Activated CD8-positive, alpha-beta memory T cell treated with anti-CD3 and anti-CD28 coated beads for 48 hours (primary cell): ENCODE measurements around the gene PRR33.

Experiments used
- DNase-seq, 3 experiments: peaks; one replicate each; pipeline ENCODE4 v3.0.0-alpha.2; 2020; ENCODE audit warnings: low read depth in 2 of 3, low spot score in 2 of 3

PRR33 gene

DNA sequence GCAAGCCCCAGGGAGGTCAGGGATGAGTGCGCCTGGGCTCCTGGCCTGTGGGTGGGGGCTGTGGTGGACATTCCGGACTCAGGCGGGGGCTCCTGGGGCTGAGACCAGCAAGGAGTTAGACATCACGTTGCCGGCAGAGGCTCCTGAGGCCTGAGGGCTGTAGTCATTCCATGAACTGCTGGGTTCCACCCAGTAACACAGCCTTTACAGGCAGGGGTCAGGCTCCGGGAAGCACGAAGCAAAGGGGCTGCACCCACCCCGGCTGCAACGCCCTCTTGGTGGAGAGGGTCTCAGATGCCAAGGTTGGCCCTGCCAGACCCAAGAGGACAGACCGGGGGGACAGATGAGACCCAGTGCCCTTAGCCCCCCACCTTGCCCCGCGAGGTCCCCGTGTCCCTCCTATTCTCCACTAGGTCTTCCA lies 36.8 kb upstream of the PRR33 start:
- no peak for DNase-seq

DNA sequence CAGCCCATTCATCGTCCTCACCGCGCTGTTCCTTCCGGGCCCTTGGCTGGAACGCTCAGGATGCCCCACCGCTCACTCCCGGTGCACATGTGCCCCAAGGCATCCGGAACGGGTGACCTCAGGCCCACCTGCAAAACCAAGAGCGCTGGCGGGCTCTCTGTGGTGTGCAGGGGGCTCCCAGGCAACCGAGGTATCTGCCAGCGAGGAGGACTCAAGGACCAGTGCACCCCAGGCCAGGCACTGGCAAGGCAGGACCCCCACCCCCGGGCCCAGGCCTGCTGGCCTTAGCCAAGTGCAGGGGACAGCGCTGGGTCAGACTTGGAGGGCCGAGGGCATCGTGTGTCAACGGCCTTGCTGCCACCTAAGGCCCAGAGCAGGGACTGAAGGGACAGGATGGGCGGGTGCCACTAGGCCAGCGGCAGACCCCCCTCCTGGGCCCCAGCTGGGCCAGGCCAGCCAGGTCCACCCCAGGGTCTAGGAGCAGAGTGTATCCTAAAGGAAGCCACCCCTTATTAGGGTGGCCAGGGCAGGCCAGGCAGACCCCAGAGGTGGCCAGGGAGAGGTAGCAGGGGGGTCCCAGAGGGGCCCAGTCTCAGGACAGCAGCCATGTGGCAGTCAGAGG lies 36.3 kb upstream of the PRR33 start:
- no peak for DNase-seq

DNA sequence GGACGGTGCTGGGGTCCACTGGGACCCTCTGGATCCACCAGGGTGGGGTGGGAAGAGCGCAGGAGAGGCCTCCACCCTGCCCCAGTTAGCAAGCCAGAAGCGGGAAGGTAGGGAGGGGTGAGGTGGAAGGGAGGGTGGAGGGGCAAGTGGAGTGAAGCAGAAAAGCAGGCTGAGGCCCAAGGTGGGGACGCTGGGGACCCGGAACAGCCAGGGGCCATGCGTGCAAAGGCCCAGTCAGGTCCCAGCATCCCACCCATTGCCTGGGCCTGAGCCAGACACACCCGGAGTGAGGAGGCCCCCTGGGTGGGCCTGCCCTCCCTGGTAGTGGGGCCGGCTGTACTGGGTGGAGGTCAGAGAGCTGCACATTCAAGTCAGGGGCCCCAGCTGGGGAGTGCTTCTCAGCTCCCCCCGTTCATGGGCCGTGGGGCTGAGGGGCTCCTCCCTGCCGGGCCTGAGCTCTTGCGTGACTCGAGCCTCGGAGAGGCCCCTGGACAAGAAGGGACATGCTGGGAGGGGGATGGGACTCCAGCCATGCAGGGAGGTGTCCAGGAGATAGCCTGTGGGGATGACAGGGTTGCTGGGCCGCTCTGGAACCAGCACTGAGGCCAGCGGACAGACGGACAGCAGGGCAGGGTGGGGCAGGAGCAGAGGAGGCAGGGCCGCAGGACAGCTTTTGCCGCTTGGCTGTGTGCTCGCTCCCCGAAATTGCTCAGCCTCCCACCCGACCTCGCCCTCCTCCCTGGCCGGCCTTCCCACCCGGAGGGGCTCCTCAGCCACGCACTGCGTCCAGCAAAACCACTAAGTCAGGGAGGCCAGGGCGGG lies 35.5 kb upstream of the PRR33 start:
- no peak for DNase-seq

DNA sequence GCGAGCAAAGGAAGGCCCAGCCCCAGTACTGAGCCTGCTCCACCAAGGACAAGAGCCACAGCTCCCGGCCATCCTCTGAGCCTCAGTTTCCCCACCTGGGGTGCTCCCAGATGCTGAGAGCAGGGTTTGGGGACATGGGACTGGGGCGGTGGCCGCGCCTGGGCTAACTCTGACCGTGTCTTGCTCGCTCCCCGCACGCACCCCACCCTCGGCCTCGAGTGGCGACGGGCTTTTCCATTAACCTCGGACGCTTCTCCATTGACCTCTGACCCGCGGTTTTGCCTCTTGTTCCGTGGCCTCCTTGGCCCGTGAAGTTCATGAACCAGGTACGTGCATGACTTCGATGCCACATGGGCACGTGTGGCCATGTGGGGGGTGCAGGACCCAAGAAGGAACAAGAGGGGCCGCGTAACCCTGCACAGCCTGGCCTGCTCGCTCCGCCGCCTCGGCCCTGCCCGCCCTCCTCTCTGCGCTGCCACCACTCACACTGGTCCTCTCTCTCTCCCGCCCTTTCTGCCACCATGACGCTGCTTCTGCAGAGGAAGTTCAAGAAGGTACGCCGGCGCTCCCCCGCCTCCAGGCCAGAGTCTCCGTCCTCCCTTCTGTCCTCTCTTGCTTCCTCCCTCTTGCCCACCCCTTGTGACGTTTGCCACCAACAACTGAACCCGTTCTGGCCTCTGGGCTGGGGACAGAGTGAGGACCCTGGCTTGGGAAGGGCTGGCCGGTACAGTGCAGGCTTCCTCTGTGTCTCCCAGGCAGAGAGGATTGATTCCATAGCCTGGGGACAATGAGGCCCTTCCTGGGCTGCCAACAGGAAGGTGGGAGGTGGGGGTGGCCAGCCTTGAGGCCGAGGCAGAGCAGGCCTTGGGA lies 34.7 kb upstream of the PRR33 start:
- DNase-seq = no peak

DNA sequence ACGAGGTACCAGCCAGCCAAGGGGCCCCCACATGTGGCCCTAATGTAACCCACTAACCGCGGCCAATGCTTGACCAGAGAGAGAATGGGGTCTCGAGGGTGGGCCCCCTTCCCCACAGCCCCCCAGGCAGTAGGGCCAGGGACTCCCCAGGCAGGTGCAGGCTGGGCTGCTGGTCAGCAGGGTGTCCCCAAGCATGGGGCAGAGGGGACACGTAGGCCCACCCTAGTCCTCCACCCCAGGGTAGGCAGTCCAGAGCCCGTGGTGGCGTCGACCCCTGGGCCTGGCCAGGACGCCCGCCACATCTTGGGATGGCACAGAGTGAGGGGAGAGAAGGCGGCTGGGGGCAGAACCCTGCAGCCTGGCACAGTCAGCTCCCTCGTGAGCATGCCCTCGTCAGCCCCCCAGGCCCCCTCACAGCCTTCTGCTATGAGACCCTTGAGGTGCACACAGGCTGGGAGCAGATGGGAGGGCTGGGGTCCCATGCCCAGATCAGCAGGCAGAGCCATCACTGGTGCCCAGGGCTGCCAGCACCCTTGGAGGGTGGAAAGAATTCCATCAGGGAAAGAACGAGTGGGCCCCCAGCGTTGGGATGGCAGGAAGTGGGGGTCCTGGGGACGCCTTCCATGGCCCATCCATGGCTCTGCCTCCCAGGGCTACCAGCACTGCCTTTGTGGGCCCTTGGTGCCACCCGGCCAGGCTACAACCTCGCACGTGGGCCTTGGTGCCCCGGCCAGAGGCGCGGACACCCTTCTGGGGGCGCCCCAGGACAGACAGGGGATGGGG lies 33.9 kb upstream of the PRR33 start:
- no peak for DNase-seq

DNA sequence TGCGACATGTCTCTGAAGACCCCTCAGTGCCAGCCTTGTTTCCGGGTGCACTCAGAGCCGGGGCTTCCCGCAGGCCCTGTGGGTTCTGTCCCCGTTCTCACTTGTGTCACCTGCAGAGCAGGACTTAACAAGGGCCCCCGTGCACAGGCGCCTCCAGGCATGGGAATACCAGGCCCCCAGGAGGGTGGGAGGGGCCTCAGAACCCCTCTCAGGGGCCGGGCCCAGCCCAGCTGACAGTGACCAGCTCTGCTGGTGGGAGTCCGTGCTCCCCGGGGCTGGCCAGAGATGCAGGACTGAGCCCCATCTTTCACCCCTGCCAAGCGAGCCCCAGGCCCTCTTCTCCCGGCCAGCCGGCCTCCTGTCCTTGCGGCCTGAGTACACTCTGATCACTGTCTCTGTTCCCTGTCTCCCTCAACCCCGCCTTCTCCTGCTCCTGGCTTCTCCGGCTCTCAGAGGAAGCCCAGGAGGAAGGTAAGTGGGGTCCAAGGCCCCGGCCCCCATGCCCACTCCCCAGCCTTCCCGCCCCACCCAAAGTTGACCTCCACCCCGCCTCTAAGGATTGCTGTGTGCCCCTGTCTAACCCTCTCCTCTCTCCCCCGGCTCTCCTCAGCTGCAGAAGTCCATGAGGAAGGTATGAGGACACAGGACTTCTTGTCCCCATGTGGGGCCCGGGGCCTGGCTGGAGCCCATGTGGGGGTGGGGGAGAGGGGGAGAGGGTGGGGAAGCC lies 33.1 kb upstream of the PRR33 start:
- no peak for DNase-seq

DNA sequence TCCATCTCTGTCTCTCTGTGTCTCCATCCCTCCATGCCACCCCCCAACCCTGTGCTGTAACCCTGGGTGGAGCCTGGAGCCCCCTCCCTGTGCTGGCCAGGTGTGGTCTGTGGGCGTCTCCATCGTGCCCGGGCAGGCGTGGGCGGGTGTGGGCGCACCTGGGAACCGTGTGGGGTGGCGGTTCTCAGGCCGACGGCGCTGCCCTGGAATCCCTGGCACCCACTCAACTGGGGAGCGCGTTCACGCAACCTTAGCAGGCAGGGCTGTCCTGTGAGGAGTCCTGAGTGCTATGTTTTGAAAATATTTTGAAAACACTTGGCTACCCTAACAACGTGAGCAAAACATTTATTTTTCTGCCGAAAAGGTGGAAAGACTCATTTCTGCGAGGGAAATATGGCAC lies 32.5 kb upstream of the PRR33 start:
- DNase-seq = no peak

DNA sequence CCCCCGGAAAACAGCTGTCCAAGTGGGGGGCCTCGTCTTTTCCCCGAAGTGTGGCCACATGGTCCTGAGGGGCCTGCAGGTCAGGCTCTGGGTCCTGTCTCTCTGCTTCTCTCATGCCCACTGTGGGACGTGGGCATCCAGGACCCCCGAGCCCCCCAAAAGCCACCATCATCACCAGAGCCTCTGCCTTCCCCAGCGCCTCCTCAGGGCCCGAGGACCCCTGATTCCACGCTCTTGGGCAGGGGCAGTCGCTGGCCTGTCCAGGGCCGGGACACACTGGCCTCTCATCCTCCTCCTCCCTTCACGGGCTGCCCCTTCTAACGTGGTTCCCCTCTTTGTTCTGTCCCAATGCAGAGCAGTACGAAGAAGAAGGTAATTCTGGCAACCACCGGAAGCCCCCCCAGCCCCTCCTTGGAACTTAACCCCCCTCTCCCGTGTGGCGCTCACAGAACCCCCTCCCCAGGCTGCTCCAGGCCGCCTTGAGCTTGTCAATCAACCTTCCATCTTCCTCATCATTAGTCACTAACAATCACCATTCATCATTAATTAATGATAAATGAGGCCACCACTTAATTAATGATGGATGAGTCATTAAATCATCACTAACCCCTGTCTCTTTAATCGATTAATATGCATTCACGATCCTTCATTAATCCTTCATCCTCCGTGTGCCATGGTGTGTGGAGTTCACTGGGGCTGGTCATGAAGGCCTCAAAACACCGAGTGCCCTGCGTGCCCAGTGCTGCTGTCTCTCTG lies 31.7 kb upstream of the PRR33 start:
- no peak for DNase-seq

DNA sequence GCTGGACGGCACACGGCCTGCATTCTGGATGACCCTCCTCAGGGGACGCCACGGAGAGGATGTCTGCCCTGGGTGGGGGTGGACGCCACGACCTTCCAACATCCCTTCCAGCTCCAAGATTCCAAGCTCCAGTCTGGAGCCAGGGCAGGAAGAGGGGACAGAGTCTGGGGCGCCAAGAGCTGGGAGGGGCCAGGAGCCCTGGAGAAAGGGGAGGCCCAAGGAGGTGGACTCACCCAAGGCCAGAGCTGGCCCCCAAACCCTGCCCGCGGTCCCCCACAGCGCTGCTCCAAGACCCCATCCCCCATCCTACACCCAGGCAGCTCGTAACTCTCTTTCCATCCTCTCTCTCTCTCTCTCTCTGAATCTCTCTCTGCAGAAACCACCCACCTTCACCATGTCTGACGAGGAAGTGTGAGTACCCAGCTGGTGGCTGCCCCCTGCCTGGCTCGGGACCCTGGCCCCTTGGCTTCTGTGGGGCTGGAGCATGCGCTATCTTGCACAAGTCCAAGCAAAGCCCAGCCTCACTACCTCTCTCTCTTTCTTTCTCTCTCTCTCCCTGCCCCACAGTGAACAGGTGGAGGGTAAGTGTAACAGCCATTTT lies 30.9 kb upstream of the PRR33 start:
- DNase-seq = no peak

DNA sequence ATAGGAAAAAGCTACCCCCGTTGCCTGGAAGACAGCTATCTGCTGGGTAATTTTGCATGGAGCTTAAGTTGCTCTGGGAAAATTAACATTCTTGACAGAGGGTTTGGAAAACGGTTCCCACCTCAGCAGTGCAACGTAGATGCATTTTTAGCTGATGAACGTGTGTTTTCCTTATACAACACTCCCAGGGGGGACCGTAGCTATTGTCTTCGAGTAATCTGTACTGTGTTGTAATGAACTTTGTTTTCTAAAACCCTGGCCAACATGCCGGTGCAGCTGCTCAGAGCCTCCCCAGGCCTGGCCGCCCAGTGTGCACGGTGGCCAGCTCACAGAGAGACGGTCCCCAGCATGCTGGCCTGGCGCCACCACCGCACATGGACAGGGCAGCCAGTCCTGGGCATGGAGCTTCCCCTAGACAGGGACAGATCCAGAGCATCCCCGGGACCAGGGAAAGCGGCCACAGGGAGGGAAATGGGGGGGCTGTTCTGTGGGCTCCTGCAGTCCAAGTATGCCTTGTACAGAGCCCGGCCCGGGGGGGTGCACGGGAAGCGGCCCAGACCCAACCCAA lies 30.0 kb upstream of the PRR33 start:
- DNase-seq = no peak

DNA sequence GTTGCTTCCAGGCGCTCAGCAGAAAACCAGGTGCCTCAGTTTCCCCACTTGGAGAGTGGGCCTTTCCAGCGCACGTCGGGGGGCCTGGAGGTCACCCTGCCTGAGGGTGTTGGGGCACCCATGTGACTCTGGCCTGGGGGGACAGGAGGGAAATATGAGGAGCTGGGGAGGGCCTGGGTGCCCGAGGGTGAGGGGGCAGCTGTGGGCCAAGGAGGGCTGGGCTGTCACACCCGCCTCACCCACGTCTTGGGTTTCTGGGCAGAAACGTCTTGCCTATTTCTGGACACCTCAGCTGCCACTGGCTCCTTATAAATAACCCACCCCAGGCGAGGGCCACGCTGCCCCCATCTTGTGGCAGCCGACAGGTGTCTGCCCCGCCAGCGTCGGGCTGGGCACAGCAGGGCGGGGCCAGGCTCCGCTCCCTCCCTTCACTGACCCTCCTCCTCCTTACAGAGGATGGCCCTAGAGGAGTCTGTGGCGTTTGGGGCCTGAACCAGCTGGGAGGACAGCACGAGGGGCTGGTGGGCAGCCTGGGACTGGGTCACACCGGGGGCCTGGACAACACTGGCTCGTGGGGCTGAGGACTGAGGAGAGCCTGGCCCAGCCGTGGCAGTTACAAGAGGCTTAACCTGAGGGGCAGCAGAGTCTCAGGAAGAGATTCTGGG lies 29.3 kb upstream of the PRR33 start:
- DNase-seq = no peak

DNA sequence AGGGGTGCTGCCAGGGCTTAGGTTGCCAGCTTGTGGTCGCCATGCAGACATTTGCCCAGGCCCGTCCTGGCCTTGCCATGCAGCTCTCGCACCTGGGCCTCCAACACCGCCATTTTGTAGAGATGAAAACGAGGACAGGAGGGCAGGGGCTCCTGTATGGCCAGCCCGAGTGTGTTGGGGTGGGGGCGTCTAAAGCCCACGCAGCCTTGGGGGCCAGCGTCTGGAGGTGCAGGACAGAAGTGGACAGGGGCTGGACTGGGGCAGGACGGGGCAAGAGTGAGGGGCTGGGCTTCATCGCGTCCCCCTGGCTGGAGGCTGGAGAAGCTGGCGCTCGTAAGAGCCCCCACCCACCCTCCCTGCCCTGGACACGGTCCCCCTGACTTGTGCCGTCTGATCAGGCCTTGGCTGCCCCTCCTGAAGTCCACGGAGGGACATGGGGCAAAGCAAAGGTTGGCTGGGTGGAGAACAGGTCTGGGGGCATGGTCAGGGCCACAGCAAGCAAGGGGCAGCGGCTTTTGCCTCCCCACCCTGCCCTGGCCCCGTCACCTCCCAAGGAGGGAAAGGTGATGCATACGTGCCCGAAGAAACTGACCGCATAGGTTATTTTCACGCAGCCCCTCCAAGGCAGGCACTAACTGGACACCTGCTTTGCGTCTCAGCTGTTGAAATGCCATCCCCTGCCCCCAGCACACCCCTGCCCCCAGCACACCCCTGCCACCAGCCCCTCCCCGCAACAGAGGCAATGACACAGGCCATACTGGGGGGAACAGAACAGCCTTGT lies 28.6 kb upstream of the PRR33 start:
- no peak for DNase-seq

DNA sequence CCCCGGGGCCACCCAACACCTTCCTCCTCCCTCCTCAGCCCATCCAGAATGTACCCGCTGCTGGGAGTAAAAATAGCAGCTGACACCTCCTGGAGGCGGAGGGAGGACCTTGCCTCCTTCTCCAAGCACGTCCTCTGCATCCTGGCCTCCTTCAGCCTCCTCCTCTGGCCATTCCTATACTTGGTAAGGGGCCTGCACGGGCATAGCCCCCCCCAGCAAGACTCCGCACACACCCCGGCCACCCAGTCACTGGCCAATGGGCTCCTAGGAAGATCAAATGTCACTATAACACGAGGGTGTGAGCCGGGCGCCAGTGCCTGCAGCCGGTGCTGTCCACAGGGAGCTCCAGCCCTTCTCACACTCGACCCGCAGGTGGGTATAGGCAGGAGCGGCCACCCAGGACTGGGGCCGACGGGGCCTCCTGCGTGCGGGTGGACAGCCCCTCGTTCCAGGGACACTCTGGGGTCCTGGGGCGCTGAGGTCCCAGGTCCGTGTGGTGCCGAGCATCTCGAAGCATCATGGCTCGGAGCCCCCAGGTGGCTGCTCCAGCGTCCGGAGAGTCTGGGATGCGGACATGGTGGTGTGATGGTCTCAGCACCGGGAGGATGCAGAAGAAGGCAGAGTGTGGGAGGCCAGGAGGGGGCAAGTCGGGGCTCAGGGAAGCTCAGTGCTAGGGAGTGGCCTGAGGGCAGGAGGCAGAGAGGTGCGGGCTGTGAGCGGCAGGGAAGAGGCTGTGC lies 27.9 kb upstream of the PRR33 start, which contains the start of gene TNNT3:
Gene TNNT3, plus strand, starts transcription at position 313 of the 737 bp plus-strand sequence. CDS start 3,172 bp downstream, outside the sequence.
- DNase-seq = no peak

DNA sequence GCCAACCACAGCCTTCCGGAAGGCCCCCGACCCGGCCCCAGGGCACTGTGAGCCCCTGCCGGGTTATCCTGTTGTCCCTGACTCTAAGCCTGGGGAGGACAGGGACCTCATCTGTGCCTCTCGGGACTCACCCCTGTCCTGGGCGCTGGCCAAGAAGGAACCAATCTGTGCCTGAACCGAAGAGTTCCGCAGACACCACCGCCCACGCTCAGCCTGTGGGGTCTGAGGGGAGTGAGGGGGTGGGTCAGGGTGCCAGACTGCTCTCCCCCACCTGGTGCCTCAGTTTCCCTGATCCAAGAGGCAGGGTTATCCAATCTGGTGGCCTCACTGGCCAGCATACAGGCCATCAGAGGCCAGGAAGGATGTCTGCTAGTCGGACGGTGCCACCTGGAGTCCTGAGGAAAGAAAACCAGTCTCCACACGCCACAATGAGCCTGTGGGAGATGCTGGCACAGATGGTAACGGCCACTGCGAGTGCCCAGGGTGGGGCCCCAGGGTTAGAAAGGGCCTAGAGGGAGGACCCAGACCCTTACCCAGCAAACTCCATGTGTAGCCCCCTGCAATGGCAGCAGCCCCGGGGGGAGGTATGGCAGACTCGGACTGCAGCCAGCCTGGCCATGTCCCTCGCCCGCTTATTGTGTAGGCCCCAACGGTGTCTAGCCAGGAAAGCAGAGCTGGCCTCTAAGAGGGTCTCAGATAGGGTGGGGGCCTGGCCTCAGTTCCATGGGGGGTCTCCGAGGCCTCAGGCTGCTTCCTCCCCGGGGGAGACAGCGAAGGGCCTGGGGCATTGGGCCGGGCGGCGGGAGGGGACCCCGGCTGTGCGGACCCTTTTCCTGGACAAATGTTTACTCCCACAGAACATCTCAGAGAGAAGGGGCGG lies 27.0 kb upstream of the PRR33 start:
- no peak for DNase-seq

DNA sequence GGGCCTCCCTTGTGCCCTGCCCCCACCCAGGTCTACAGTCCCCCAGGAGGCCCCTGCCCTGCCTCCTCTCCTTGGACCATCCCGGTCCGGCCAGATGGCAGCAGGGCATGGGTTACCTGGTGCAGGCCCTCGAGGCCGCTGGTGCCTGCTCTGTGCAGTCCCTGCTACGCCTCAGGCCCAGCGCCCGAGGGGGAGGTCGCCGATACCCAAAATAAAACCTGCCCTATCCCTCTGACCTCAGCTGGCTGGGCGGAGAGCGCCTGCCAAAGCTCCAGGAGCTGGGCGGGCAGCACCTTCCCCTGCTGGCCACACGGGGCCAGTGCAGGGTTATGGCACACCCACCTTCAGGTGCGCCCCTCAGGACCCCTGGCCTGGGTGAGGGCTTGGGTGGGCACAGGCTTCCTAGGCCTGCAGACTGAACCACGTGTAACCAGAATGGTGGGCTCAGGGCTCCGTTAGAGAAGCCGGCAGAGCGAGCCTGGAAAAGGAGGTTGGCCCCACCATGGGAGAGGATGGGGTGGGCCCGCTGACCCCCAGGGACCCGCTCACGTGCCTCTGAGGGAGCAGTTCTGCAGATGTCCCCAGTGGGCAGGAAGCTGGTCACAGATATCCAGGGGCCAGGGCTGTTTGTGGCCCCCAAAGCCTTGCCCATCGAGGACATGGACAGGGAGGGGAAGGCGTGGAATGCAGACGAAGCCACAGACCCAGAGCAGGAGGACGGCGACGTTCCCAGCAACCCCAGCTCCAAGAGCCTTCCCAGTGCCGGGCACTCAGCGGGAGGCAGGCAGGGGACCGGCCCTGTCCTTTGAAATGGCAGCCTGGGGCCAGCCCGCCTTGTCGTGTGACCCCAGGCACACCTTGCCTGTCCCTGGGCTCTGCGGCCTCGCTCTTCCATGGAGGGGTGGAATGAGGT lies 26.1 kb upstream of the PRR33 start:
- no peak for DNase-seq
